Cerebellar nuclear complex (tissue), 1 donor: ENCODE measurements around the gene ARHGAP15.

Experiments used
- DNase-seq, 2 experiments: peaks; one replicate each; lab custom pipeline; 2025; lab: John Stamatoyannopoulos, UW

ARHGAP15 gene

DNA sequence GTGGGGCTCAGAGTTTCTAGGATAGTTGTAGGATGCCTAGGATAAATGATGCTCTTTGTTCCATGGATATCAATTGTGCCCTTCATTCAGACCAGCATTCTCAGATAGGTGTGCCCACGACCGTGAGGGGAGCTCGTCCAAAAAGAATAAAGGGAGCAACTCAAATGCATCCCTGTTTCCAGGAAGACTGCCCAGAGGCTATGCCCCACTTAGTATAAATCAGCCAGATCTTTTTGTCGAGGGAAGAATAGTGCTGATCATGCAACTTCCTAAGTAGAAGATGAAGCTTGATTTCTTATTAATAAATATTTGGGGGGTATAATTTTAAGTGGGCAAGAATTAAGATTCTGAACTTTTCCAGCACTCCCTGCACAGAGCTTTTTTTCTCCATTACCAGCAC lies 450.2 kb downstream of the ARHGAP15 start:
- DNase-seq = no peak

GRCh38 chr2:143581134-143581533 lies 451.9 kb downstream of the ARHGAP15 start:
- no peak for DNase-seq

GRCh38 chr2:143582046-143582747 lies 453.0 kb downstream of the ARHGAP15 start:
- DNase-seq = no peak

GRCh38 chr2:143584936-143585335 lies 455.7 kb downstream of the ARHGAP15 start:
- DNase-seq = no peak

GRCh38 chr2:143586119-143586518 lies 456.9 kb downstream of the ARHGAP15 start:
- no peak for DNase-seq

GRCh38 chr2:143588746-143589145 lies 459.5 kb downstream of the ARHGAP15 start:
- DNase-seq = no peak

GRCh38 chr2:143594161-143594560 lies 464.9 kb downstream of the ARHGAP15 start:
- DNase-seq = no peak

- no peak for DNase-seq
Observed at GRCh38 chr2:143594745-143595144, 465.5 kb downstream of the ARHGAP15 start.

GRCh38 chr2:143600116-143600515 lies 470.9 kb downstream of the ARHGAP15 start:
- no peak for DNase-seq

- no peak for DNase-seq
Observed at GRCh38 chr2:143601828-143602227, 472.6 kb downstream of the ARHGAP15 start.

DNA sequence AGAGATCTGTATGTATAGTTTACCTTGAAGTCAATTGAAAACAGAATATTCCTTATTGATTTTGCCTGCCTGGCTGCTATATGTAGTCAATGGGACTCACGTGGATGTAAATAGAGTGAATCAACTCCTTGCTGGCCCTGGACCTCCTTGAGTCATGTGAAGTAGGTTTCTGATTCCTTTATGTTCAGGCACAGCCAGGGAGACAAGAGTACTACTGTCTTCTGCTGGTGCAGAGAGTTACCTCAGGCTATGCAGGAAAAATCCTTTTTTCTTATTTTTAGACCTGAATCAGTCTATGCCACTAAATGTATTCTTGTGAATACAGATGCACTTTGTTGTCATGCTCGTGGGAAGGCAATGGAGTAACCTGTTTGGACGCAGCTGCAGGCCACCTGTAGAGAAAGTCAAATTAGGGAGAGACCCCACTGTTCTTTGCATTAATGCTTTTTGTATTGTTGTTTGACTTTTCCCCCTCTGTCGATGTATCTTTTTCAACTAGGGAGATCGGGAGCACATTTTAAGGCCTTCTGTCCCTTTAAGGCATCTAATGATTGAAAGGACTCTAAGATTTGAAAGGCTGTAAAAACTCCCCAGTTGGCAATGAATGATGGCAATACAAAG lies 473.9 kb downstream of the ARHGAP15 start:
- no peak for DNase-seq

DNA sequence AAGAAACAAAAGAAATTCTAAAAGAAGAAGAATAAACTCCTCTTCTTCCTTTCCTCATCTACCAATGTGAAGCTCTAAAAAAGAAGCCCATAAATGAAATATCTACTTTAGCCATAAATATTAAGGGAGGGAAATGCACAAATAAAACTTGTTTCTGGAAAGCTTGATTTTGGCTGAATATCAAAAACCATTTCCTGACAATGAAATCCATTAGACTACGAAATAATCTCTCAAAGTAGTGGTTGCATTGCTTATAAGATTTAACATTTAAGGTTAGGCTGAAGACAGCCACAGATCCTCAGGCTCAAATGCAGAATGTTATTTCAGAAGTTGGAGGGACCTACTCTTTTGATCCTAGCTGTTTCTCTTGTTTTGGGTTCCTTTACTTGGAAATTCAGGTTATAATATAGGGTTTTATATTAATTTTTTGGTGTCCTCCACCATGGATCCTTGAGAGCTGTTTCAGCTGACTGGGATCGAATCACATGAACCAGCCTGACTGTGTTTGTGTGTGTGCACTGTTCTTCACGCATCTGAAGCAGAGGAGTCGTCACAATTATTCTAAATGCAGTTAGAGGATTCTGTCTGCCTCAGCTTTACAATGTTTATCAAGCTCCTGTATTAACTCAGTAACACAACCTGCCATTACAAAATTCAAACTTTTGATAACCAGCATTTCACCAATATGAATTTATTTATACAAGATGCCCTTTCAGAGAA lies 474.8 kb downstream of the ARHGAP15 start:
- DNase-seq = no peak

DNA sequence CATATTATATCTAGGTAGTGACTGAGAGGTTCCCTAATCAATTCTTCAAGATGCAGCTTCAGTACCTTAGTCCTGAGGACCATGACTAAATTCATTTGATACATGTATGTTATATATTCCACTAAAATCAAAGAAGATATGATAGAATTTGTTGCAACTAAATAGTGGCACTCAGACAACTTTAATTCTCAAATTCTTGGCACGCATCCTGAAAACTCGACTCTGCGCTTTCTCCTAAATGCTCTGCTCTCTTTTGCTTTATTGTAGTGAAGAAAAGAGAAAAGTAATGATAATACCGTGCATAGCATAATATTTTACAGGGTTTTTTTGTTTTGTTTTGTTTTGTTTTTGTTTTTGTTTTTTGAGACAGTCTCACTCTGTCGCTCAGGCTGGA lies 475.3 kb downstream of the ARHGAP15 start:
- DNase-seq = no peak

GRCh38 chr2:143607231-143608062 lies 478.2 kb downstream of the ARHGAP15 start:
- DNase-seq = no peak

DNA sequence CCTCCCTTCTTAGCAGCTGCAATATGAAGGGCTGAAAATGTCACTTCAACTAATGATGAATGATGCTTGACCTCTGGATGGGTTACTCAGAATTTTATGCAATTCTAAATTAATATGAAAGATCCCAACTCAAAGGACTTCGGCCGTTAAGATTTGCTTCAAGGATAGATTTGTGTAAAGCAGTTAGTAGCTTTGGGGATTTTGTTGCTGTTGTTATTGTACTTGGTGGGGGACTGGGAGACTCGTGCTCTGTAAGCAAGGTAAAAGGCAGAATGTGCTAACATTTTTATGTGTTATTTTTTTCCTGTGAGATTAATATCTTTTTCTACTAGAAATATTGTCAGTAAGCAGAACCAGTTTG lies 478.8 kb downstream of the ARHGAP15 start:
- DNase-seq = no peak

- DNase-seq = no peak
Observed at GRCh38 chr2:143608758-143609157, 479.5 kb downstream of the ARHGAP15 start.

DNA sequence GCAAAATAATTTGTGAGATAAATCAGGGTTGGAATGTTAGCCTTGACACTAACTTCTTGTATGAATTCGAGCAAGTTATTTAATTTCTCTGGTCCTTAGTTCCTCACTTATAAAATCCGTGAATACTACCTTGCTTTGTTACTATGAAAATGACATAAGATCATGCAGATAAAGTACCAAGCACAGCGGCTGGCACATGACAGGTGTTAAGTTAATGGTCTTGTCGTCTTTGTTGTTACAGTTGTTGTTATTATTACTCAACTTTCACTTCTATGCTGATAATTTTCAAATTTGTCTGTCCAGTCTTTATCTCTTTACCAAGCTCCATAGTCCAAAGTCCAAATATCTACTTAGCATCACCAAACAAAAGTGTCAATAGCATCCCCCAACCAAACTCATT lies 482.1 kb downstream of the ARHGAP15 start:
- no peak for DNase-seq

DNA sequence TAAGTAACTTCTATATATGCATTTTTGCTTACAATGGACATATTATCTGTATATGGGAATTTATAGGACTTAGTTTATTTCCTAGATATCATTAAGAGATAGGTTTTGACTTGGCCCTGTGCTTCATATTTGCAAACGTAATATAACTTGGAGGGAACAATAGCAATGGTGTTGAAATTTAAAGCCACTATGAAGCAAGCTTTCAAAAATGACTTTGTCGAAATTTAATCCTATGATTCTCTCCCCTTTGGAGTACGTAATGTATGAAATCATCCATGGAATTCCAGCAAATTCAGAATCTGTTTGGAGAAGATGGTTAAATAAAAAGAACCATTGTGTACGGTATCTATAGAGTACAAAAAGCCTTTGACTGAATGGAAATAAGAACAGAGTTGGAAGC lies 486.3 kb downstream of the ARHGAP15 start:
- no peak for DNase-seq

DNA sequence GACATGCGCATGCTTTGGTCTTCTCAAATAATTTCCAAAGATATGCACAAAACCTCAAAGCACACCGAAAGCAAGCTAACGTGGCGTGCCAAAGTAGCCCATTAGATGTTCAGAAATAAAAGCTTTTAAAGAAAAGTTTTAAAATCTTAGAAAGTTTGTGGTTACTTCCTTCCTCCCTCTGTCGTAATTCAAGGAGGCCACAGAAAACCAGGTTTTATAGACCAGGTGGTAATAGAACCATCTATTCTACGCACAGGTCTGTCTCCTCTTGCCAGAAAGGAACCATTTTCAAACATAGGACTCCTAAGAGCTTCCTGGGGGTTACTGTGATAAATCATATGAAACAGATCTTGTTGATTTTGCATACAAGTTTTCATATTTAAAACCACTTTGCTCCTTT lies 487.2 kb downstream of the ARHGAP15 start:
- DNase-seq = no peak

DNA sequence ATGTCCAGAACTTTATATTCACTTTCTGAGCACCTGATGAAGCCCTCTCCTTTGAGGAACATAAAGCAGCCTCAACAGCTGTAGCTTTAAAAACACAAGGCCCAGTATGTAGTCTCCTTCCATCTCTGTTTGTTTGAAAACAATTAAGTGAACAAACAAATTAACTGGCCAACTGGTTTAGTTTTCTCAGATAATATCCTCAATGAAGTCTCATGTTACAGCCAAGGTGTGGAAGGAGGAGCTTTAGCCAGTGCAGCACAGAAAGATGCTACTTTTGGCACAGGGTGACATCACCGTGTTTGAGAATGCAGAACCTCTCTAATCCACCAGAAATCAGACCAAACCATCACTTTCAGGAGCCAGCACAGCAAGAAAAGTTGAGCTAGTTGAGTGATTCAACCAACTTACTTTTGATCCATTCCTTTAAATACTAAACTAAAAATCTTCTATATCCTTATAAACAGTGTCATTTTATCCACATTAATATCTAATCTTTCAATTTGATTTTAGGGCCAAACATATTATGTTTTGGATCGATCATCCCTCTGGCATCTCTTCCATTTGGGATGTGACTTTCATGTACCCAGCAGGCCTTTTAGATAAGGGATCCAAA lies 488.7 kb downstream of the ARHGAP15 start:
- no peak for DNase-seq

- no peak for DNase-seq
Observed at GRCh38 chr2:143622106-143622505, 492.9 kb downstream of the ARHGAP15 start.
